Ovary (tissue), 3 donors: ENCODE data around the gene COA6.

Source experiments
- EP300 ChIP-seq: sonication (generic); formaldehyde crosslinking; IDR thresholded peaks from one replicate; pipeline ENCODE4 v1.6.1; 2017; ENCODE audit warnings: antibody characterized with exemption
- POLR2A ChIP-seq: fragments of 450-650 bp; IDR thresholded peaks from one replicate; pipeline ENCODE4 v1.6.1; 2017; ENCODE audit warnings: antibody characterized with exemption, mild to moderate bottlenecking, moderate library complexity
- TF ChIP-seq, protein P1 (sequence below), 3 donors: fragments of 450-650 bp in 2 of 3; fragments of 200-600 bp in 1 of 3; IDR thresholded peaks; one replicate each; pipeline versions ENCODE4 v1.5.1 to v1.8.0; 2016 to 2022; ENCODE audit warnings: antibody characterized with exemption in 3 of 3, mild to moderate bottlenecking in 1 of 3
- donor health status: DM: no; HTN: no; CAD: no.

DNA sequence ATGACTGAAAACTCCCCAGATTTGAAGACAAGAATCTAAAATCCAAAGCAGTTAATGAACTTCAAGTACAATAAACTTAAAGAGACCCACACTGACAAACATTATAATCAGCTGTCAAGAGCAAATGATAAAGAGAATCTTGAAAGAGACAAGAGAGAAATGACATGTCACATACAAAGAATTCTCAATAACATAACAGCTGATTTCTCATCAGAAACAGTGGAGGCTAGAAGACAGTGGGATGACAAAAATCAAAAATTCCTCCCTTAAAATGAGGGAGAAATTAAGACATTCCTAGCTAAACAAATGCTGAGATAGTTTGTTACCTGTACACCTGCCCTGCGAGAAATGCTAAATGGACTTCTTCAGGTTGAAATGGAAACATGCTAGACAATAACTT lies 36.0 kb upstream of the COA6 start:
- TF ChIP-seq, protein P1, sequence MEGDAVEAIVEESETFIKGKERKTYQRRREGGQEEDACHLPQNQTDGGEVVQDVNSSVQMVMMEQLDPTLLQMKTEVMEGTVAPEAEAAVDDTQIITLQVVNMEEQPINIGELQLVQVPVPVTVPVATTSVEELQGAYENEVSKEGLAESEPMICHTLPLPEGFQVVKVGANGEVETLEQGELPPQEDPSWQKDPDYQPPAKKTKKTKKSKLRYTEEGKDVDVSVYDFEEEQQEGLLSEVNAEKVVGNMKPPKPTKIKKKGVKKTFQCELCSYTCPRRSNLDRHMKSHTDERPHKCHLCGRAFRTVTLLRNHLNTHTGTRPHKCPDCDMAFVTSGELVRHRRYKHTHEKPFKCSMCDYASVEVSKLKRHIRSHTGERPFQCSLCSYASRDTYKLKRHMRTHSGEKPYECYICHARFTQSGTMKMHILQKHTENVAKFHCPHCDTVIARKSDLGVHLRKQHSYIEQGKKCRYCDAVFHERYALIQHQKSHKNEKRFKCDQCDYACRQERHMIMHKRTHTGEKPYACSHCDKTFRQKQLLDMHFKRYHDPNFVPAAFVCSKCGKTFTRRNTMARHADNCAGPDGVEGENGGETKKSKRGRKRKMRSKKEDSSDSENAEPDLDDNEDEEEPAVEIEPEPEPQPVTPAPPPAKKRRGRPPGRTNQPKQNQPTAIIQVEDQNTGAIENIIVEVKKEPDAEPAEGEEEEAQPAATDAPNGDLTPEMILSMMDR (IDR thresholded peaks at IDR 0.05) = no peak
- TF ChIP-seq EP300 (no peak), POLR2A (no peak)
